GM12878 (cell line): Measurements from ENCODE around the gene FAF1. TPM values are rescaled to one million over a fixed set of nuclear protein-coding genes. Genes with fewer than 3 reads are reported as not detected.

Source experiments
- ATAC-seq: fragments of 200-7000 bp; cut with Tn5 transposase; 3 replicates; pipeline ENCODE4 v1.9.1; 2020; ENCODE audit warnings: mild to moderate bottlenecking, moderate library complexity
- BruUV-seq: library from RNA; stranded (reverse); fragments of 400-500 nt; replicated peaks from 2 replicates; lab custom pipeline; 2021; lab: Mats Ljungman, UMichigan
- CTCF ChIA-PET: fragments of 300-600 bp; sonication (Branson Sonifier 250); formaldehyde crosslinking; extraction: SDS; loops from one replicate; lab custom pipeline; 2021; ENCODE audit warnings: inconsistent platforms; lab: Yijun Ruan, JAX
- POLR2A ChIA-PET: fragments of 350-600 bp; formaldehyde crosslinking; extraction: SDS; loops from one replicate; lab custom pipeline; 2021; ENCODE audit warnings: inconsistent platforms; lab: Charles Lee
- RAD21 ChIA-PET: fragments of 300-600 bp; sonication (Branson Sonifier 250); formaldehyde crosslinking; loops from one replicate; lab custom pipeline; 2023; ENCODE audit warnings: antibody characterized with exemption; ENCODE audit not compliant: unreplicated experiment; lab: Charles Lee
- SMC1A ChIA-PET: fragments of 300-600 bp; sonication (Branson Sonifier 250); formaldehyde crosslinking; loops from one replicate; lab custom pipeline; 2023; ENCODE audit not compliant: unreplicated experiment, uncharacterized antibody; lab: Charles Lee
- DNase-seq: peaks from one replicate; pipeline ENCODE4 v3.0.0-alpha.2; 2011; ENCODE audit warnings: low read depth, low spot score
- FAIRE-seq: peaks from 3 replicates; lab custom pipeline; 2011; peaks lifted over from hg19 to GRCh38; lab: Jason Lieb, UNC
- H2AFZ ChIP-seq: 2 replicates; pipeline ENCODE4 v1.6.0; 2011; ENCODE audit warnings: low read depth, low read length, control low read depth; ENCODE audit not compliant: control insufficient read depth
- H3K27ac ChIP-seq: 2 replicates; pipeline ENCODE4 v1.5.1; 2011; ENCODE audit warnings: control low read depth; ENCODE audit not compliant: control insufficient read depth, insufficient read depth
- H3K27me3 ChIP-seq, 2 experiments: replicated peaks in 1 of 2; 2 replicates each; pipeline versions ENCODE4 v1.6.0 to v1.6.1; 2011; ENCODE audit warnings: low read length in 1 of 2; ENCODE audit not compliant: control insufficient read depth in 2 of 2, insufficient read depth in 2 of 2
- H3K36me3 ChIP-seq, 2 experiments: 2 replicates each; pipeline ENCODE4 v1.5.1; 2011; ENCODE audit warnings: low read length in 1 of 2; ENCODE audit not compliant: control insufficient read depth in 2 of 2, insufficient read depth in 2 of 2
- H3K4me1 ChIP-seq: 2 replicates; pipeline ENCODE4 v1.6.1; 2011; ENCODE audit warnings: mild to moderate bottlenecking, low read length, moderate library complexity, mixed read lengths; ENCODE audit not compliant: control insufficient read depth, insufficient read depth
- H3K4me2 ChIP-seq: 2 replicates; pipeline ENCODE4 v1.6.0; 2011; ENCODE audit warnings: control low read depth; ENCODE audit not compliant: control insufficient read depth, insufficient read depth
- H3K4me3 ChIP-seq: fragments of 200-600 bp; sonication (generic); 2 replicates; pipeline ENCODE4 v1.5.1; 2016
- H3K79me2 ChIP-seq: 2 replicates; pipeline ENCODE4 v1.6.0; 2011; ENCODE audit warnings: low read length; ENCODE audit not compliant: control insufficient read depth, insufficient read depth
- H3K9ac ChIP-seq: 2 replicates; pipeline ENCODE4 v1.8.0; 2011; ENCODE audit warnings: low read length, control low read depth, mixed read lengths; ENCODE audit not compliant: control insufficient read depth, insufficient read depth
- H3K9me3 ChIP-seq: replicated peaks from 3 replicates; pipeline ENCODE4 v1.5.1; 2011; ENCODE audit warnings: mild to moderate bottlenecking, low read length; ENCODE audit not compliant: control insufficient read depth, insufficient read depth
- H4K20me1 ChIP-seq: 2 replicates; pipeline ENCODE4 v1.6.0; 2011; ENCODE audit not compliant: control insufficient read depth, insufficient read depth
- CREM ChIP-seq: IDR thresholded peaks from 2 replicates; pipeline ENCODE4 v1.6.1; 2014; ENCODE audit warnings: antibody characterized with exemption, low read depth
- GABPA ChIP-seq: IDR thresholded peaks from 2 replicates; pipeline ENCODE4 v1.6.1; 2014; ENCODE audit warnings: antibody characterized with exemption, low read depth, mild to moderate bottlenecking, inconsistent platforms
- NBN ChIP-seq: fragments of 450-650 bp; IDR thresholded peaks from 2 replicates; pipeline ENCODE4 v1.6.1; 2016
- RELA ChIP-seq: fragments of 450-650 bp; IDR thresholded peaks from 2 replicates; pipeline ENCODE4 v1.8.0; 2014; ENCODE audit warnings: borderline replicate concordance; ENCODE audit not compliant: partially characterized antibody
- SMC3 ChIP-seq: IDR thresholded peaks from 2 replicates; pipeline ENCODE4 v1.6.1; 2011; ENCODE audit warnings: low read length, improper control_type of control experiment, borderline replicate concordance
- SUPT20H ChIP-seq: IDR thresholded peaks from 2 replicates; pipeline ENCODE4 v1.6.1; 2011; ENCODE audit warnings: low read depth, mild to moderate bottlenecking, low read length, moderate library complexity, borderline replicate concordance; ENCODE audit not compliant: control insufficient read depth
- WGBS: methylation state at CpG from one replicate; pipeline ENCODE4 v1.1.6; 2016; ENCODE audit warnings: low lambda C conversion rate; ENCODE audit not compliant: insufficient replicate concordance, insufficient coverage; ENCODE audit errors: missing lambda C conversion rate; 5-methylcytosine and 5-hydroxymethylcytosine counted together
- in situ Hi-C: fragments of 300-500 bp; cut with MboI; formaldehyde crosslinking; loops from 9 replicates; pipeline ENCODE4 v1.14.3; 2018; ENCODE audit warnings: mixed read lengths
- intact Hi-C: fragments of 100-400 bp; cut with micrococcal nuclease; formaldehyde crosslinking; loops from one replicate; pipeline ENCODE4 v1.14.2; 2022; ENCODE audit not compliant: unreplicated experiment
- polyA plus RNA-seq, 11 experiments: library from polyadenylated mRNA; depleted of rRNA in 4 of 11; unstranded in 6 of 11; stranded (reverse) in 5 of 11; fragments of >200 nt; fragmentation: Nextera tagmentation in 4 of 11; fragmentation: Illumina TruSeq in 1 of 11; extraction: Ambion mirVana in 4 of 11; extraction: Trizol in 1 of 11; gene quantifications; 1 replicate in 1 of 11; 2 replicates in 10 of 11; pipeline versions ENCODE4 v1.2.1 to v1.2.3, GENCODE V29; 2011 to 2016; ENCODE audit warnings: inconsistent platforms in 2 of 11, missing spikeins in 2 of 11, low read depth in 1 of 11
- total RNA-seq, 4 experiments: library from RNA; depleted of rRNA in 3 of 4; stranded (reverse); fragments of >200 nt in 3 of 4; fragmentation: Illumina TruSeq in 1 of 4; extraction: Trizol in 1 of 4; gene quantifications; 2 replicates each; pipeline versions ENCODE4 v1.2.1 to v1.2.3, GENCODE V29; 2013 to 2021
- TF ChIP-seq, protein P1 (sequence below): IDR thresholded peaks from 2 replicates; pipeline ENCODE4 v1.6.1; 2011; ENCODE audit warnings: mild to moderate bottlenecking, low read depth, low read length, moderate library complexity; ENCODE audit not compliant: insufficient replicate concordance
- TF ChIP-seq, protein P2 (sequence below): fragments of 450-650 bp; IDR thresholded peaks from 2 replicates; pipeline ENCODE4 v1.6.1; 2016; ENCODE audit warnings: mild to moderate bottlenecking

Gene FAF1
- total and polyA plus RNA-seq, 10 of the 15 experiments (the other 5 are each of a cell fraction or from before 2014, with no cell fraction given): 8.6 to 54.5 (median 23.7) TPM

DNA sequence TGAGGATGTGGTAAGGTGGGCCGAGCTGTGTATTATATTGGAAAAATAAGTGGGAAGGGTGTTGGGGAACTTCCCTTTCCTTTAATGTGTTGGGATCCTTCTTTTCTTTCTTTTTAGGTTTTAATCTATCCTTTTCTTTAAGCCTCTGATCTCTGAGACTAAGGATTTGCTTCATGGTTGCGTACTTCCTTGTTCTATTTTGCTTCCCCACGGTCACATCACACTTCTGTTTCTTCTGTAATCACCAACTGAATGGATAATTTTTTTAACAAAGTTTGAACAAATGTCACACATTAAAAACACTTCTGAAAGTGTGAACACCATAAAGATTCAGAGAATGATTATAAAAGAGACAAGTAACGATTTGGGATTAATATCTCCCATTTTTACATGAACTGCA is 554.3 kb downstream of the FAF1 start:
- ATAC-seq (no peak), DNase-seq (no peak), FAIRE-seq (no peak)
- H3K36me3 ChIP-seq: no peaks in the 10 kb centered on the region
- RAD21 ChIA-PET: no interaction called here
- in situ Hi-C loops (no loop called here), intact Hi-C loops (no loop called here)
- BruUV-seq: no TSS peak
- H3K9me3 ChIP-seq: no peaks in the 10 kb centered on the region
- 28% methylated on average over 4 of the region's 4 CpGs for WGBS
- H3K79me2 ChIP-seq: no peaks in the 10 kb centered on the region
- H3K4me1 ChIP-seq: no peaks in the 10 kb centered on the region
- H3K27ac ChIP-seq: no peak overlapping the region
- H3K4me3 ChIP-seq: no peak overlapping the region
- SMC1A ChIA-PET: no interaction called here
- CTCF ChIA-PET: no interaction called here
- no peaks in the 10 kb centered on the region; a peak in 2 of 4 replicates for H3K27me3 ChIP-seq
- H3K4me2 ChIP-seq: no peak overlapping the region
- TF ChIP-seq NBN: no peak
- POLR2A ChIA-PET: no interaction called here
- no peak overlapping the region for H3K9ac ChIP-seq
- no peak overlapping the region for H2AFZ ChIP-seq
- H4K20me1 ChIP-seq: no peaks in the 10 kb centered on the region

DNA sequence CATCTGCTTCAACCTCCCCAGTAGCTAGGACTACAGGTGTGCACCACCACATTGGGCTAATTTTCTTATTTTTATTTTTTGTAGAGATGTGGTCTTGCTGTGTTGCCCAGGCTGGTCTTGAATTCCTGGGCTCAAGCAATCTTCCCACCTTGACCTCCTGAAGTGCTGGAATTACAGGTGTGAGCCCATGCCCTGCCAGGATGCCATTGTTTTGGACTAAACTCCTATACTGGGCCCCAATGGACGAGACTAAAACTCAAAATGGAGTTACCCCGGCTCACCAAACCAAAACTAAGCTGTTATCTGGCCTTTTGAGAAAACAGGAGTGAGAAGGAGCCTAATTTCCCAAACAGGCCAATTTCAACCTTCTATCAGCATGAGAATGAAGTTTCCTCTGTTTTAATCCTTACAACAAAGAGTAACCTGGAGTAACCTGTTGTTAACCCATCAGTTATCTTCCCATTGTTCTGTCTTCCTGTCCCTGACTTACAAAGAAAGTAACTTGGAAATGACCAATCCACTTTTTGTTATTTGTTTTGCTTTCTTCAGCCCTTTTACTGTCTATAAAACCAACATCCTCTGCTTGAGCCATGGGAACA is 566.4 kb downstream of the FAF1 start:
- no peak overlapping the region for H3K4me2 ChIP-seq
- ChIA-PET CTCF (no interaction called here), POLR2A (interaction anchor here (0.5 kb wide), 1 partner anchor 64 kb away, joined by 3 read pairs; no protein-coding TSS in a partner anchor), SMC1A (interaction anchor here (0.9 kb wide), 1 partner anchor 217 kb away, joined by 3 read pairs; no protein-coding TSS in a partner anchor), RAD21 (no interaction called here)
- no peaks in the 10 kb centered on the region for H3K4me1 ChIP-seq
- no peak for DNase-seq
- intact Hi-C loops (no loop called here), in situ Hi-C loops (no loop called here)
- 3% methylated on average over 2 of the region's 2 CpGs for WGBS
- TF ChIP-seq, protein P1, sequence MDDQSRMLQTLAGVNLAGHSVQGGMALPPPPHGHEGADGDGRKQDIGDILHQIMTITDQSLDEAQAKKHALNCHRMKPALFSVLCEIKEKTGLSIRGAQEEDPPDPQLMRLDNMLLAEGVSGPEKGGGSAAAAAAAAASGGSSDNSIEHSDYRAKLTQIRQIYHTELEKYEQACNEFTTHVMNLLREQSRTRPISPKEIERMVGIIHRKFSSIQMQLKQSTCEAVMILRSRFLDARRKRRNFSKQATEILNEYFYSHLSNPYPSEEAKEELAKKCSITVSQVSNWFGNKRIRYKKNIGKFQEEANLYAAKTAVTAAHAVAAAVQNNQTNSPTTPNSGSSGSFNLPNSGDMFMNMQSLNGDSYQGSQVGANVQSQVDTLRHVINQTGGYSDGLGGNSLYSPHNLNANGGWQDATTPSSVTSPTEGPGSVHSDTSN: no peak
- TF ChIP-seq RELA (no peak), SUPT20H (no peak), SMC3 (no peak), GABPA (no peak), CREM (no peak)
- TF ChIP-seq, protein P2, sequence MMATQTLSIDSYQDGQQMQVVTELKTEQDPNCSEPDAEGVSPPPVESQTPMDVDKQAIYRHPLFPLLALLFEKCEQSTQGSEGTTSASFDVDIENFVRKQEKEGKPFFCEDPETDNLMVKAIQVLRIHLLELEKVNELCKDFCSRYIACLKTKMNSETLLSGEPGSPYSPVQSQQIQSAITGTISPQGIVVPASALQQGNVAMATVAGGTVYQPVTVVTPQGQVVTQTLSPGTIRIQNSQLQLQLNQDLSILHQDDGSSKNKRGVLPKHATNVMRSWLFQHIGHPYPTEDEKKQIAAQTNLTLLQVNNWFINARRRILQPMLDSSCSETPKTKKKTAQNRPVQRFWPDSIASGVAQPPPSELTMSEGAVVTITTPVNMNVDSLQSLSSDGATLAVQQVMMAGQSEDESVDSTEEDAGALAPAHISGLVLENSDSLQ: no peak
- H3K27ac ChIP-seq: no peak overlapping the region
- H3K27me3 ChIP-seq: no peaks in the 10 kb centered on the region
- no peak overlapping the region for H3K4me3 ChIP-seq
- no peaks in the 10 kb centered on the region for H3K9me3 ChIP-seq
- no peaks in the 10 kb centered on the region for H4K20me1 ChIP-seq
- FAIRE-seq: no peak
- ATAC-seq: no peak
- BruUV-seq: no TSS peak
- no peaks in the 10 kb centered on the region for H3K36me3 ChIP-seq
- no peaks in the 10 kb centered on the region for H3K79me2 ChIP-seq
- H3K9ac ChIP-seq: no peak overlapping the region
- no peak overlapping the region for H2AFZ ChIP-seq
